GM21576 (cell line): ENCODE data around the gene NCOA7.

Source experiments
- ATAC-seq: cut with Tn5 transposase; IDR thresholded peaks from one replicate; pipeline ENCODE4 v1.9.1; 2021; ENCODE audit warnings: mild to moderate bottlenecking, moderate library complexity; ENCODE audit not compliant: unreplicated experiment

NCOA7 gene

GRCh38 chr6:125811259-125811658 lies 20.5 kb downstream of the NCOA7 start:
- no peak for ATAC-seq

DNA sequence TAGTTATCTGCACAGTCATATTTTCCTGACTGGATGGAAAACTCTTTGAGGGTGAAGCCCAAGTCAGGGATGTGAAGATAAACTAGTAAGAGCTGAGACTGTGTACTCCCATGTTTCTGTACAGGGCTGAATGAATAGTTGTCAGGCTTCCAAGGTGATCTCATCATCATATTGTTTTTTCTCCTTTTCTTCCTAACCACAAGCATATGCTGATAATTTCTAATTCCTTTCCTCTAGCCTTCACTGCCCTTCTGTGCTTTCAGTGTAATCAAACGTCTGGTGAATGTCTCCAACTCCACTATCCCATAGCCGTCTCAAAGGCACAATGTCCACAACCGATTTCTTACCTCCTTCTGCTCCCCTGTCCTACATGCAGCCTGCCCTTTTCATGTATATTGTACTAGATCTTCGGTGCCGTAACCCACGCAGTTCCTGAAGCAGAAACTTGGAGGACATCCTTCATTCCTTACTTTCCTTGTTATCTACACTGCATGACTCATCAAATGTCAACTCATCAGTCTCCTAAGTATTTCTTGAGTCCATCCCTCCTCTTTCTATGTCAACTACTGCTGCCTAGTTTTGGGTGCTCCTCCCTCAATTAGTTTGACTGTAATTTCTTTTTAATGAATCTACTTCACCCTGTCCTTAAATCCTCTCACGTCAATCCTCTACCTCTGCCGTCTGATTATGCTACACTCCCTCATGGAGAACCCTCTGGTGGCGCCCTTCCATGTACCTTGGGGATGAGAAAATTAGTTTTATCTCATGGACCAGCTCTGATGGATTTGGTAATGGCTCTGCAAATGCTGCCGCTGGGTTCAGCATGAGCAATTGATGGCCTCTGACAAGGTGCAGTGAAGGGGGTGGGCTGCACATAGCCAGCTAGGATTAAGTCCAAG lies 21.9 kb downstream of the NCOA7 start:
- no peak for ATAC-seq

GRCh38 chr6:125814481-125814880 lies 23.7 kb downstream of the NCOA7 start:
- ATAC-seq: no peak

DNA sequence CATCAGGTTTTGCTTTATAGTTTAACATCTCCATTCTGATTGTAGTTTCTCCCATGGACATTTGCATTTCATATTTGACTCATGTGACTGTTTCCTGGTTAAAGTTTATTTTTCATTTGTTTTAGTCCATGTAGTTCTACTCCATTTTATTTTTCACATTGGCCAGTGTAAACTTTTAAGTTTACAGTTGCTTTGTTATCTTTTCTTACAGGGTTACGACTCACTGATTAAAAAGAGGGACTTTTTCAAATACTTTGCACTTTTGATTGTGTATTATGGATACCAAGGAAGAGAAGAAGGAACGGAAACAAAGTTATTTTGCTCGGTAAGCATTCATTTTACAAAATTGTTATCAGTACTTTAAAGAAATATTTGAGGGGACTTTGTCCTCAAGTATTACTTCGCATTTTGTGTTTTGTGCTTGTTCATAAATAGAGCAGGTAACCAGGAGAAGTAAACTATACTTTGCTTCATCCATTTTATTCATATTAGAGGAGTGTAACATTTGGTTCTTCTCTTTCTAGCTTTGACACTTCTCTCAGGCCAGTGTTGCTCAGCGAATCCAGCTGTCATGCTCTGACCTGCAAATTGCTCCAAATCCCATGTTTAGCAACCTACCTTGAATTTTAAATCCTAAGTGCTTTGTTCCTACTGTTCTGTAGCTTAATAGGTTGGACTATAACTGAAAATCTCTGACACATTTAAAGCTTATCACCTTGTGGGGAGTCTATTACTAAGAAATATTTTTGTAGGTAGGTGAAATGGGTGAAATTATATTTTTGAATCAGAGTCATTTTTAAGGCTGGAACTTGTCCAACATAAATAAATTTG lies 24.5 kb downstream of the NCOA7 start:
- no peak for ATAC-seq

- ATAC-seq: no peak
These were observed 26.1 kb downstream of the NCOA7 start for GRCh38 chr6:125816828-125817280.

DNA sequence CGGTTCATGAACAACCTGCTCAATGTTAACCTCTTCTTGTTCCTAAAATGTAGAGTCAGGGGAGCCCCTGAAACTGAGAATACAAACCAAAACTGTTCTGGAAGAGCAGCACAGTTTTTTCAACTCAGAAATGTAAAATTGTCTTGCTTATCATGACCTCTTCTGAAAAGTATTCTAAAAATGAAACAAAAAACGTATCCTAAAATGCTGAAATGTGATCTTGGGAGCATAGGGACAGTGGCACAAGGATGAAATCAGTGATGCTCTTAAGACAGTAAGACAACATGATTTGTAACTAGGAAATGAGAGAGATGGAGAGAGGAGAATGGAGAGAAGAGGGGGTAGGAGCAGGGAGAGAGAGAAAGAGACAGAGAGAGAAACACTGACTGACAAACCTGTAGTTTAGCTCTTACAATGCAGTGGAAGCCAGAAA lies 27.5 kb downstream of the NCOA7 start:
- peak; percentile 51 for ATAC-seq

- peak; percentile 4 for ATAC-seq
These were observed 28.1 kb downstream of the NCOA7 start for GRCh38 chr6:125818772-125819260.

GRCh38 chr6:125819535-125820326 lies 29.0 kb downstream of the NCOA7 start:
- ATAC-seq: no peak

GRCh38 chr6:125821825-125822281 lies 31.1 kb downstream of the NCOA7 start:
- no peak for ATAC-seq

- ATAC-seq: no peak
These were observed 32.4 kb downstream of the NCOA7 start for GRCh38 chr6:125823180-125823579.

- ATAC-seq: no peak
These were observed 34.4 kb downstream of the NCOA7 start for GRCh38 chr6:125824946-125825771.

DNA sequence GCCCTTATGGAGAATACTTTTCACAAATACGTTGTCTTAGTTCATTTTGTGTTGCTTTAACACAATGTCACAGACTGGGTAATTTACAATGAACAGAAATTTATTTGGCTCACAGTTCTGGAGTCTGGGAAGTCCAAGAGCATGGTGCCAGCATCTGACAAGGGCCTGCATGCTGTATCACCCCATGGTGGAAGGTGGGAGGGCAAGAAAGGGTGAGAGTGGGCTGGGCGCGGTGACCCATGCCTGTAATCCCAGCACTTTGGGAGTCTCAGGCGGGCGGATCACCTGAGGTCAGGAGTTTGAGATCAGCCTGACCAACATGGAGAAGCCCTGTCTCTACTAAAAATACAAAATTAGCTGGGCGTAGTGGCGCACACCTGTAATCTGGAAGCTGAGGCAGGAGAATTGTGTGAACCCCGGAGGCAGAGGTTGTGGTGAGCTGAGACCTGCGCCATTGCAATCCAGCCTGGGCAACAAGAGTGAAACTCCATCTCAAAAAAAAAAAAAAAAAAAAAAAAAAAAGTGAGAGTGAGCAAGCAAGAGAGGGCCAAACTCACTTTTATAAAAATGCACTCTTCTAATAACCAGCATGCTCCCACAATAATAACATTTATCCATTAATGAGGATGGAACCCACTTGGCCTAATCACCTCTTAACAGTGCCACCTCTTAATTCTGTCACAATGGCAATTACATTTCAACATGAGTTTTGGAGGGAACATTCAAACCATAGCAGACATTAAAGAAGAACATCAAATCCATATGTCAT lies 36.1 kb downstream of the NCOA7 start:
- no peak for ATAC-seq

GRCh38 chr6:125827788-125828320 lies 37.1 kb downstream of the NCOA7 start:
- no peak for ATAC-seq

DNA sequence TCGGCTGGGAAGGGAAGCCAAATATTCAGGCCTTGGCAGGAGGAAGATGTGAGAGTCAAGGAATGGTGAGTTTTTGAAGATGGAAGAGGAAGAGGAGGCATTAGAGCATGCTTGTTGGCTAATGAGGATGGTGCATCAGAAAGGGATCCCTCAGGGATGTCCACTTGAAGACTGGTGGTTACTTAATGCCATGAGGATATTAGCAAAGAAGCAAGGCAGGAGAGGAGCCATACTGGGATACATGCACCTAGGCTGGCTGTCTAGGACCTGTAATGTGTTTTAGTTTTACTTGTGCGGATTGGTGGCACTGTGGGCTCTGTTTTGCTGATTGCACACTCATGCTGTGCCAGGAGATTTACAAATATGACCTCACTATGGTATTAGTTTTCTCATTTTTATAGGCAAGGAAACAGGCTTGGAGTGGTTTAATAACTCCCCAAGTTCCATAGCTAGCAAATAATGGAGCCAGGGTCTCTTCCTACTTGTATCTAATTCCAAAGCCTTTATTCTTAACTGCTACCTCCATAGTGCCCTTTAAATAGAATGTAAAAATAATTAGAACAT lies 37.8 kb downstream of the NCOA7 start:
- ATAC-seq: no peak

- ATAC-seq: no peak
These were observed 38.7 kb downstream of the NCOA7 start for GRCh38 chr6:125829433-125829832.

DNA sequence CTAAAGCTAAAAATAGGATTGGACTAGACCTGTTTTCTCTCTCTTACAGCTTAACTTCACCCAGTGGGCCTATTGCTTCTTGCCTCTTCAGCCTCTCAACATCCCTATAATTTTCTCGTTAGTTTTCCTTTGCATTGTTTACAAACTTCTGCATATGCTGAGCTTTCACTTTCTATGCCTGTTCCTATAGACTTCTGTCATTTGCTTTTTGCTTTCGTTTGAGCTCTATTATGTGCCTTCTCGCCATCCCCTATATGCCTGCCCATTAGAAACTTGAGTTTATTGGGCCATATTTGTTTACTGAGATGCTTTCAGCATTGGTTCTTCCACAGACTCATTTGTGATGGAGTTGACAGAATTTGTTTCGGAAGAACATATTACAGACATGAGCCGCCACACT lies 40.9 kb downstream of the NCOA7 start:
- no peak for ATAC-seq

DNA sequence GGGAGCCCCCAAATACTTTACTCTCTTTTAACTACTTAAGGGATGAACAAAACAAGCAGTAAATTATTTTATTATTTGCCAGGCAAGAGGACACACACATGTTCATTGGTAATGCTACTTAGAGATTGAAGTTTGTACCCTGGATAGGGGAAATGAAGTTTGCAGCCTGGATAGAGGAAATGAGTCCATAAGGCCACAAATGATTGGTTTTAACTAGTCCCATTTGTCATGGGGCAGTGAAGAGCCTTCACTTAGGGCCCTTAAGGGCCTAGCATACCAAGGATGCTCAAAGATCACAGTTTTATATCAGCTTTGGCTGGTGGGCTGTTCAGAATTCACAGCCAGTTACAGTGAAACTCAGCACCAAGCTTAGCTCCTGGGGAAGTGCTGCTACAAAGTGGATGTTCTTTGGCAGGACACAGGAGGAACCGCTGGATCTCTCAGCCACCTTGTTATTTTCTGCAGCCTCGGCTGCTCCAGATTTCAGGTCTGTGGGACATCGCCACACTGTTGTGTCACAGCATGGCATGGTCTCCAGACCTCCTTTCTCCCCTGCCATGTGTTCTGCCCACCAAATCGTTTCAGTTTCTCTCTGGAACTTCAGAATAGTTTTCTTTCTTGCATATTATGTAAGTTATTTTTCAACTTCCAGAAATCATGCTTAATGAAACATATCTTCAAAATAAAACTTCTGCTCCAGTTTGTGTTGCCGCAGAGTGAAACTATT lies 41.8 kb downstream of the NCOA7 start:
- ATAC-seq: no peak

- ATAC-seq: peak; percentile 83
These were observed 43.6 kb downstream of the NCOA7 start for GRCh38 chr6:125834348-125834747.
